Right lobe of liver (tissue), 6 donors: ENCODE results near the gene OCRL. TPM values are rescaled to one million over a fixed set of nuclear protein-coding genes. Genes with fewer than 3 reads are reported as not detected.

ENCODE experiments used
- ATAC-seq, 4 donors: fragments of 200-7000 bp; cut with Tn5 transposase; one replicate each; pipeline ENCODE4 v1.9.1; 2020; ENCODE audit warnings: mild to moderate bottlenecking in 4 of 4, moderate library complexity in 4 of 4
- DNase-seq, 3 donors: peaks; one replicate each; pipeline ENCODE4 v3.0.0-alpha.2; 2020
- H3K27ac ChIP-seq, 3 donors: fragments of 200-600 bp; one replicate each; pipeline ENCODE4 v1.8.0; 2022
- H3K27me3 ChIP-seq, 2 donors: fragments of 200-600 bp; one replicate each; pipeline ENCODE4 v1.8.0; 2022
- H3K36me3 ChIP-seq, 4 donors: fragments of 200-600 bp; sonication (generic) in 1 of 4; one replicate each; pipeline versions ENCODE4 v1.5.1 to v1.8.0; 2017 to 2022; ENCODE audit warnings: control low read depth in 1 of 4
- H3K4me1 ChIP-seq, 4 donors: fragments of 200-600 bp; sonication (generic) in 1 of 4; one replicate each; pipeline versions ENCODE4 v1.5.1 to v1.8.0; 2017 to 2022; ENCODE audit warnings: control low read depth in 1 of 4
- H3K4me3 ChIP-seq, 3 donors: fragments of 200-600 bp; one replicate each; pipeline ENCODE4 v1.8.0; 2022
- H3K9me3 ChIP-seq, 4 donors: fragments of 200-600 bp; sonication (generic) in 1 of 4; one replicate each; pipeline versions ENCODE4 v1.5.1 to v1.8.0; 2017 to 2022; ENCODE audit warnings: control low read depth in 1 of 4
- CTCF ChIP-seq, 4 donors: fragments of 200-600 bp in 3 of 4; fragments of 450-650 bp in 1 of 4; IDR thresholded peaks; one replicate each; pipeline versions ENCODE4 v1.5.1 to v1.8.0; 2016 to 2022; ENCODE audit warnings: antibody characterized with exemption in 4 of 4, mild to moderate bottlenecking in 2 of 4
- POLR2A ChIP-seq: fragments of 450-650 bp; IDR thresholded peaks from one replicate; pipeline ENCODE4 v1.6.1; 2017; ENCODE audit warnings: antibody characterized with exemption, mild to moderate bottlenecking
- WGBS: methylation state at CpG from one replicate; pipeline ENCODE4 v1.1.6; 2018; ENCODE audit warnings: low coverage, low lambda C conversion rate; ENCODE audit not compliant: insufficient coverage; ENCODE audit errors: missing lambda C conversion rate; 5-methylcytosine and 5-hydroxymethylcytosine counted together
- intact Hi-C, 2 donors: fragments of 100-400 bp; cut with DNase I; formaldehyde crosslinking; loops; one replicate each; pipeline versions ENCODE4 v1.11.2 to v1.14.1; 2022
- total RNA-seq, 6 experiments: library from RNA; depleted of rRNA in 2 of 6; stranded (reverse); fragments of >200 nt in 2 of 6; fragmentation: NEBNext Ultra II Directional in 3 of 6; extraction: Animal tissue kit (Norgen Biotek cat#: 25700) in 3 of 6; gene quantifications; one replicate each; pipeline versions ENCODE4 v1.1.0 to v1.2.4, GENCODE V29; 2016 to 2023
- donor health status: DM: no; HTN: yes; CAD: no.
- donor health status: DM: no; HTN: no; CAD: no.
- donor health status: DM: no; HTN: no; CAD: no.
- donor health status: DM: no; HTN: yes; CAD: no.
- donor health status: DM: no; HTN: yes; CAD: no.

Gene OCRL
- total RNA-seq, 6 experiments from 2014 or later = 7.6 to 11.4 (median 8.8) TPM

- DNase-seq (no peak), ATAC-seq (no peak)
- Histone ChIP-seq H3K36me3 (peaks cover 0 to 25% (median 10%) of the 10 kb centered on the region in 4 donors), H3K4me3 (no peak overlapping the region), H3K9me3 (no peaks in the 10 kb centered on the region), H3K4me1 (no peaks in the 10 kb centered on the region), H3K27me3 (no peaks in the 10 kb centered on the region), H3K27ac (no peak overlapping the region)
- WGBS = 58% methylated on average over 4 of the region's 4 CpGs
- intact Hi-C loops = no loop called here
- TF ChIP-seq CTCF (IDR thresholded peaks at IDR 0.05) (no peak), POLR2A (no peak)
Observed at GRCh38 chrX:129586446-129586845, 46.4 kb downstream of the OCRL start.

GRCh38 chrX:129590596-129590995 lies 50.5 kb downstream of the OCRL start:
- TF ChIP-seq POLR2A (no peak), CTCF (IDR thresholded peaks at IDR 0.05) (no peak)
- Histone ChIP-seq H3K27me3 (no peaks in the 10 kb centered on the region), H3K27ac (no peak overlapping the region), H3K4me1 (no peaks in the 10 kb centered on the region), H3K4me3 (no peak overlapping the region), H3K36me3 (peaks cover 0 to 25% (median 12%) of the 10 kb centered on the region in 4 donors), H3K9me3 (no peaks in the 10 kb centered on the region)
- no peak for DNase-seq
- no peak for ATAC-seq
- intact Hi-C loops = no loop called here
- WGBS = 62% methylated on average over 4 of the region's 4 CpGs

GRCh38 chrX:129593137-129593536 lies 53.1 kb downstream of the OCRL start:
- Histone ChIP-seq H3K27ac (no peak overlapping the region), H3K4me1 (peaks cover 0 to 7% (median 0%) of the 10 kb centered on the region in 4 donors), H3K9me3 (no peaks in the 10 kb centered on the region), H3K27me3 (no peaks in the 10 kb centered on the region), H3K4me3 (no peak overlapping the region), H3K36me3 (peaks cover 0 to 13% (median 7%) of the 10 kb centered on the region in 4 donors)
- intact Hi-C loops = no loop called here
- DNase-seq (no peak), ATAC-seq (no peak)
- TF ChIP-seq POLR2A (no peak), CTCF (IDR thresholded peaks at IDR 0.05) (no peak)

GRCh38 chrX:129594781-129595180 lies 54.7 kb downstream of the OCRL start:
- peaks cover 0 to 7% (median 2%) of the 10 kb centered on the region in 4 donors for H3K4me1 ChIP-seq
- intact Hi-C loops = no loop called here
- no peak for DNase-seq

More at GRCh38 chrX:129594781-129595180, 54.7 kb downstream of the OCRL start:
- TF ChIP-seq CTCF (IDR thresholded peaks at IDR 0.05) (no peak), POLR2A (no peak)
- Histone ChIP-seq H3K36me3 (peaks cover 0 to 4% (median 3%) of the 10 kb centered on the region in 4 donors), H3K4me3 (no peak overlapping the region), H3K27ac (no peak overlapping the region), H3K27me3 (no peaks in the 10 kb centered on the region), H3K9me3 (no peaks in the 10 kb centered on the region)
- WGBS = 60% methylated on average over 1 of the region's 1 CpG
- no peak for ATAC-seq
